HG03439 (cell line): Measurements from ENCODE around the gene MRTFB.

Experiments used
- ATAC-seq: cut with Tn5 transposase; IDR thresholded peaks from one replicate; pipeline ENCODE4 v1.9.1; 2021; ENCODE audit warnings: mild to moderate bottlenecking, moderate library complexity; ENCODE audit not compliant: unreplicated experiment

The MRTFB gene

GRCh38 chr16:14280541-14280940 is 209.4 kb downstream of the MRTFB start:
- ATAC-seq, result no peak

- ATAC-seq, result no peak
Measured at GRCh38 chr16:14283786-14284185, 212.7 kb downstream of the MRTFB start.

- no peak for ATAC-seq
Measured at GRCh38 chr16:14284371-14284770, 213.3 kb downstream of the MRTFB start.

- peak; percentile 34 for ATAC-seq
Measured at GRCh38 chr16:14284930-14285512, 213.9 kb downstream of the MRTFB start.

GRCh38 chr16:14285513-14286367 is 214.6 kb downstream of the MRTFB start:
- peak; percentile 82 for ATAC-seq

- ATAC-seq, result peak; percentile 33
Measured at GRCh38 chr16:14286368-14287230, 215.5 kb downstream of the MRTFB start.

GRCh38 chr16:14289692-14290340 is 218.7 kb downstream of the MRTFB start:
- ATAC-seq, result no peak

- no peak for ATAC-seq
Measured at GRCh38 chr16:14291286-14291685, 220.2 kb downstream of the MRTFB start.

- ATAC-seq, result no peak
Measured at GRCh38 chr16:14292051-14292825, 221.1 kb downstream of the MRTFB start.

GRCh38 chr16:14296663-14297062 is 225.5 kb downstream of the MRTFB start:
- ATAC-seq, result no peak

GRCh38 chr16:14298374-14299122 is 227.4 kb downstream of the MRTFB start:
- no peak for ATAC-seq

- peak; percentile 37 for ATAC-seq
Measured at GRCh38 chr16:14300705-14301168, 229.6 kb downstream of the MRTFB start.

- no peak for ATAC-seq
Measured at GRCh38 chr16:14301169-14302030, 230.3 kb downstream of the MRTFB start.

GRCh38 chr16:14302031-14302398 is 230.9 kb downstream of the MRTFB start:
- ATAC-seq, result peak; percentile 49

GRCh38 chr16:14302399-14303181 is 231.5 kb downstream of the MRTFB start:
- peak; percentile 28 for ATAC-seq

GRCh38 chr16:14303182-14303618 is 232.1 kb downstream of the MRTFB start:
- ATAC-seq, result no peak

GRCh38 chr16:14303639-14304394 is 232.7 kb downstream of the MRTFB start:
- ATAC-seq, result no peak
